Small intestine (tissue), 7 donors: ENCODE results near the gene SLC35G6. TPM values are rescaled to one million over a fixed set of nuclear protein-coding genes. Genes with fewer than 3 reads are reported as not detected.

ENCODE experiments used
- DNase-seq, 2 donors: peaks; one replicate each; pipeline versions ENCODE4 v3.0.0 to v3.0.0-alpha.2; 2013
- FAIRE-seq: peaks from 2 replicates; lab custom pipeline; 2012; peaks lifted over from hg19 to GRCh38; lab: Jason Lieb, UNC
- H3K27ac ChIP-seq, 3 donors: one replicate each; pipeline ENCODE4 v1.5.1; 2013; ENCODE audit warnings: low read length in 2 of 3, mild to moderate bottlenecking in 2 of 3, control low read depth in 1 of 3, inconsistent platforms in 1 of 3, low read depth in 1 of 3, moderate library complexity in 1 of 3
- H3K27me3 ChIP-seq, 3 donors: one replicate each; pipeline ENCODE4 v1.6.1; 2013; ENCODE audit warnings: low read length in 3 of 3, inconsistent platforms in 1 of 3; ENCODE audit not compliant: control insufficient read depth in 3 of 3, insufficient read depth in 3 of 3
- H3K36me3 ChIP-seq, 3 donors: one replicate each; pipeline ENCODE4 v1.6.1; 2013; ENCODE audit warnings: low read length in 3 of 3, inconsistent platforms in 1 of 3, low read depth in 1 of 3, mild to moderate bottlenecking in 1 of 3, moderate library complexity in 1 of 3; ENCODE audit not compliant: control insufficient read depth in 3 of 3, insufficient read depth in 2 of 3
- H3K4me1 ChIP-seq, 3 donors: one replicate each; pipeline ENCODE4 v1.6.1; 2013; ENCODE audit warnings: low read length in 2 of 3, inconsistent platforms in 1 of 3, low read depth in 1 of 3, mild to moderate bottlenecking in 1 of 3, moderate library complexity in 1 of 3; ENCODE audit not compliant: control insufficient read depth in 3 of 3, insufficient read depth in 2 of 3
- H3K4me3 ChIP-seq, 3 donors: one replicate each; pipeline ENCODE4 v1.5.1; 2013; ENCODE audit warnings: low read length in 3 of 3, control low read depth in 1 of 3, inconsistent platforms in 1 of 3, low read depth in 1 of 3, mild to moderate bottlenecking in 1 of 3, moderate library complexity in 1 of 3
- H3K9me3 ChIP-seq, 2 donors: one replicate each; pipeline ENCODE4 v1.6.1; 2013; ENCODE audit warnings: low read depth in 1 of 2, low read length in 1 of 2; ENCODE audit not compliant: control insufficient read depth in 2 of 2, insufficient read depth in 1 of 2
- WGBS, 3 donors: extraction: QIAGEN DNeasy Blood & Tissue Kit; methylation state at CpG; one replicate each; pipeline ENCODE4 v1.1.7; 2013; 5-methylcytosine and 5-hydroxymethylcytosine counted together
- polyA plus RNA-seq, 4 donors: library from polyadenylated mRNA; stranded (reverse) in 3 of 4; unstranded in 1 of 4; fragments of 200-250 nt in 3 of 4; fragments of 120-200 nt in 1 of 4; gene quantifications; one replicate each; pipeline versions ENCODE4 v1.2.1 to v1.2.3, GENCODE V29; 2013
- donor health status: healthy with polysubstance abuse.
- donor health status: control.
- donor health status: control.
- donor health status: Bipolar disorder and iron deficiency.
- donor health status: healthy.

The SLC35G6 gene
- polyA plus RNA-seq, 4 donors: 0.49 TPM; not detected in 3

DNA sequence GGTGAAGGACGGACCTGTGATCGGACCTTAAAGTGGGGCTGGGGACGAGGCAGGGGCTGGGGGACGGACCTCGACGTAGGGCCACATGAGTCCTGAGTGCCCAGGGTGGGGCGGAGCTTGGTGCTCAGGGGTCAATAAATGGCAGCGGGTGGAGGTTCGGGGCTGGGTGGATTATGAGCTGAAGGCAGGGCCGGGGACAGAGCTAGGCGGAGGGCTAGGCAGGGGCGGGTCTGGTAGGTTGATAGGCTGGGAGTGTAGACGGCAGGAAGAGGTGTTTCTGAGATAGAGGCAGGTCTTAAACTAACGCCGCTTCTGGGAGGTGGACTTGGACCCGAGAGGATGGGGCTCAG lies 35.7 kb upstream of the SLC35G6 start:
- no peak overlapping the region for H3K27ac ChIP-seq
- H3K4me3 ChIP-seq: peak overlapping the region; percentile 34 to 47 (median 46)
- WGBS, 3 donors: 0 to 5% (median 2%) methylated on average over 16 of the region's 16 CpGs
- H3K4me1 ChIP-seq: peaks cover 0 to 21% (median 0%) of the 10 kb centered on the region in 3 donors
- FAIRE-seq: no peak
- peaks cover 0 to 65% (median 13%) of the 10 kb centered on the region in 3 donors for H3K27me3 ChIP-seq
- peak; percentile 81 for DNase-seq
- no peaks in the 10 kb centered on the region for H3K36me3 ChIP-seq
- H3K9me3 ChIP-seq: no peaks in the 10 kb centered on the region

GRCh38 chr17:7448461-7448860 lies 32.8 kb upstream of the SLC35G6 start:
- peaks cover 0 to 19% (median 0%) of the 10 kb centered on the region in 3 donors for H3K4me1 ChIP-seq
- DNase-seq (no peak), FAIRE-seq (no peak)
- H3K27ac ChIP-seq: no peak overlapping the region
- 90 to 91% (median 90%) methylated on average over 7 of the region's 7 CpGs for WGBS, 3 donors
- H3K9me3 ChIP-seq: no peaks in the 10 kb centered on the region
- H3K27me3 ChIP-seq: peaks cover 0 to 37% (median 10%) of the 10 kb centered on the region in 3 donors
- no peak overlapping the region for H3K4me3 ChIP-seq
- no peaks in the 10 kb centered on the region for H3K36me3 ChIP-seq

GRCh38 chr17:7459961-7460545 lies 21.2 kb upstream of the SLC35G6 start:
- peaks cover 3 to 42% (median 3%) of the 10 kb centered on the region in 3 donors for H3K36me3 ChIP-seq
- no peak overlapping the region for H3K4me3 ChIP-seq
- H3K27ac ChIP-seq: no peak overlapping the region
- FAIRE-seq: no peak
- H3K27me3 ChIP-seq: no peaks in the 10 kb centered on the region
- 70 to 73% (median 73%) methylated on average over 3 of the region's 3 CpGs for WGBS, 3 donors
- H3K4me1 ChIP-seq: peaks cover 0 to 8% (median 0%) of the 10 kb centered on the region in 3 donors
- H3K9me3 ChIP-seq: no peaks in the 10 kb centered on the region
- no peak for DNase-seq

GRCh38 chr17:7460850-7461660 lies 20.2 kb upstream of the SLC35G6 start:
- WGBS, 3 donors: 93 to 94% (median 94%) methylated on average over 7 of the region's 7 CpGs
- no peak for DNase-seq
- H3K4me3 ChIP-seq: no peak overlapping the region
- H3K27me3 ChIP-seq: no peaks in the 10 kb centered on the region
- H3K9me3 ChIP-seq: no peaks in the 10 kb centered on the region
- H3K36me3 ChIP-seq: peaks cover 3 to 52% (median 6%) of the 10 kb centered on the region in 3 donors
- no peak overlapping the region for H3K27ac ChIP-seq
- H3K4me1 ChIP-seq: peaks cover 0 to 5% (median 0%) of the 10 kb centered on the region in 3 donors
- FAIRE-seq: no peak

DNA sequence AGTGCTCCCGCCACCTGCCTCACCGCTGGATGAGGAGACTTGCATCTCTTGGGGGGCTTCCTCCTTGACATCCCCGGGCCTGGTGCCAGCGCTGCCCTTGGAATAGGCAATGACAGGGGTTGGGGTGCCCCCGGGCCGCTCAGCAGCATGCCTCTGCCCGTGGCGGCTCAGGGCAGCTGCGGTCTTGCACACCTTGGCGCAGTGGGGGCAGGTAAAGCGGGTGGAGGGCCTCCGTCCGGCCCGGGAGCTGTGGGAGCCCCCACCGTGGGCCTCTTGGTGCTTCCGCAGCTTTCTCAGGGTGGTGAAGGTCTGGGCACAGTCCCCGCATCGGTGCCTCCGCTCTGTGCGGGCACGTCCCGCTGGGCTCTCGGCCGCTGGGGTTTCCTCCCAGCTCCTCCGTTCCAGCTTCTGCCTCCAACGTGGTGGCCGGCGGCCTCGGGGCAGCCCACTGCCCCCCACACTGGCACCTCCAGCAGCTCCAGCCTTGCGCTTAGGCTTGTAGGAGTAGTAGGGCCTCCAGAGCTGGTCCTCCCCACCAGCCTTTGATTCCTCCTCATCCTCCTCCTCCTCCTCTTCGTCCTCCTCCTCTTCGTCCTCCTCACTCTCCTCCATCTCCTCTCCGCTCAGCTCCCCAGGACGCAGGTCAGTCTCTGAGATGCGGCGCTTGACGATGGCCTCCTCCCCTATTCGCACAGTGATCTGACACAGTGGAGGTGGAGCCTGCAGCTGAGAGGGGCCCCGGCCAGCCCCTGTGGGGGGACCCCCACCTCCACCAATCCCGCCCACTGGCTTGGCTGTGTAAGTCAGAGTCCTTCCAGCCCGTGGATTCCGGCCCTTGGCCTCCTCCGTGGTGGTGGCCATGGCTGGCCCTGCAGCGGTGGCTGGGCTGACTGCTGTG lies 18.5 kb upstream of the SLC35G6 start:
- peaks cover 3 to 65% (median 8%) of the 10 kb centered on the region in 3 donors for H3K36me3 ChIP-seq
- FAIRE-seq (no peak), DNase-seq (no peak)
- no peak overlapping the region for H3K27ac ChIP-seq
- H3K9me3 ChIP-seq: no peaks in the 10 kb centered on the region
- 92 to 93% (median 92%) methylated on average over 37 to 44 of the region's 44 CpGs for WGBS, 3 donors
- H3K27me3 ChIP-seq: no peaks in the 10 kb centered on the region
- H3K4me1 ChIP-seq: peaks cover 0 to 3% (median 0%) of the 10 kb centered on the region in 3 donors
- H3K4me3 ChIP-seq: no peak overlapping the region

DNA sequence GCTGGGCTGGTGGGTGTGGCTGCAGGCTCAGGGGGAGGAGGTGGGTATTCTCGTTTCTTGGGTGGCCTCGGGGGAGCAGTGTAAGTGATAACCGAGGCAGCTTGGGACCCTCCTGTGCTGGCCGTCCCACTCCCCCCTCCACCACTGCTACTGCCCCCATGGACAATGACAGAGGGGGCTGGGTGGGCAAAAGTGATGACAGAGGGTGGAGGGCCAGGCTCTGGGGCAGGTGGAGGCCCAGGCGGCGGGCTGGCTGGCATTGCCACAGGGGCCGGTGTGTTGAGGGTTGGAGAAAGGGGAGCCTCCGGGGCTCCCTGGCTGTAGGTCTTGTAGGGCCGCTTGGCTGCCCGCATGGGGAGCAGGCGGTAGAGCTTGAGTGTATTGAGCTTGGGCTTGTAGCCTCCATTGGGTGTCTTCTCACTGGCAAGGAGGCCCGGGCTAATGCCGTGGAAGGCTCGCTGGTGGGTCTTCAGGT lies 17.8 kb upstream of the SLC35G6 start:
- Histone ChIP-seq H3K27ac (no peak overlapping the region), H3K4me1 (peaks cover 0 to 3% (median 0%) of the 10 kb centered on the region in 3 donors), H3K36me3 (peaks cover 3 to 71% (median 8%) of the 10 kb centered on the region in 3 donors), H3K9me3 (no peaks in the 10 kb centered on the region), H3K27me3 (no peaks in the 10 kb centered on the region), H3K4me3 (no peak overlapping the region)
- DNase-seq (no peak), FAIRE-seq (no peak)
- 88 to 93% (median 89%) methylated on average over 11 to 14 of the region's 14 CpGs for WGBS, 3 donors

DNA sequence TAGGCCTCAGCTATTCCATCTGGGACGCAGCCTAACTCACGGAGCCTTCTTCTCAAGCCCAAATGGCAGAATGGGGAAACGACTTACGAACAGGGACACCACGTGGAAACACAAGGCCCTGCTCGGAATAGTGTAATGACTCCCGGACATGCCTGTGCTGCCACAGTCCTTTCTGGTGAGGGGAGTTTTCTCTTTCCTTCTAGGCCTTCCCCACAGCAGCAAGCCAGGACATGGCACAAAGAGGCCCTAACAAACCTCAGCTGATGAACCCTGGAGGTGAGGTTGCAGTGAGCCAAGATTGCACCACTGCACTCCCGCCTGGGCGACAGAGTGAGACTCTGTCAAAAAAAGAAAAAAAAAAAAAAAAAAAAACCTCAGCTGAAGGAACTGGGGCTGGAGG lies 17.2 kb upstream of the SLC35G6 start:
- H3K9me3 ChIP-seq: no peaks in the 10 kb centered on the region
- 93 to 95% (median 94%) methylated on average over 9 of the region's 9 CpGs for WGBS, 3 donors
- H3K4me1 ChIP-seq: peaks cover 0 to 3% (median 0%) of the 10 kb centered on the region in 3 donors
- peaks cover 3 to 77% (median 8%) of the 10 kb centered on the region in 3 donors for H3K36me3 ChIP-seq
- no peaks in the 10 kb centered on the region for H3K27me3 ChIP-seq
- FAIRE-seq (no peak), DNase-seq (no peak)
- no peak overlapping the region for H3K27ac ChIP-seq
- no peak overlapping the region for H3K4me3 ChIP-seq
